Large intestine (tissue), 3 donors: Measurements from ENCODE around the gene PAX6. TPM values are rescaled to one million over a fixed set of nuclear protein-coding genes. Genes with fewer than 3 reads are reported as not detected.
"Not testable (repeated sequence)": the region's sequence is repeated elsewhere in the genome, so short reads cannot be mapped to it uniquely, and the experiment has no call there.

ENCODE experiments used
- DNase-seq, 2 donors: peaks; one replicate each; pipeline versions ENCODE4 v3.0.0 to v3.0.0-alpha.2; 2013
- H3K27ac ChIP-seq: one replicate; pipeline ENCODE4 v1.5.1; 2013; ENCODE audit warnings: low read length
- H3K27me3 ChIP-seq: 2 replicates; pipeline ENCODE4 v1.6.1; 2013; ENCODE audit warnings: low read length; ENCODE audit not compliant: control insufficient read depth, insufficient read depth
- H3K36me3 ChIP-seq: 2 replicates; pipeline ENCODE4 v1.6.1; 2013; ENCODE audit warnings: low read length; ENCODE audit not compliant: control insufficient read depth, insufficient read depth
- H3K4me1 ChIP-seq: one replicate; pipeline ENCODE4 v1.6.1; 2013; ENCODE audit warnings: low read length; ENCODE audit not compliant: control insufficient read depth, insufficient read depth
- H3K4me3 ChIP-seq: one replicate; pipeline ENCODE4 v1.5.1; 2013; ENCODE audit warnings: low read length
- H3K9me3 ChIP-seq: one replicate; pipeline ENCODE4 v1.6.1; 2013; ENCODE audit warnings: mild to moderate bottlenecking, low read depth, low read length, moderate library complexity; ENCODE audit not compliant: control insufficient read depth
- WGBS: methylation state at CpG from one replicate; pipeline ENCODE4 v1.1.5; 2013; ENCODE audit warnings: low lambda C conversion rate; ENCODE audit not compliant: insufficient coverage; 5-methylcytosine and 5-hydroxymethylcytosine counted together
- polyA plus RNA-seq: library from polyadenylated mRNA; unstranded; fragments of 120-200 nt; gene quantifications from one replicate; pipeline ENCODE4 v1.2.1, GENCODE V29; 2013

PAX6 gene
- polyA plus RNA-seq, 1 donor, result 6.7 TPM

DNA sequence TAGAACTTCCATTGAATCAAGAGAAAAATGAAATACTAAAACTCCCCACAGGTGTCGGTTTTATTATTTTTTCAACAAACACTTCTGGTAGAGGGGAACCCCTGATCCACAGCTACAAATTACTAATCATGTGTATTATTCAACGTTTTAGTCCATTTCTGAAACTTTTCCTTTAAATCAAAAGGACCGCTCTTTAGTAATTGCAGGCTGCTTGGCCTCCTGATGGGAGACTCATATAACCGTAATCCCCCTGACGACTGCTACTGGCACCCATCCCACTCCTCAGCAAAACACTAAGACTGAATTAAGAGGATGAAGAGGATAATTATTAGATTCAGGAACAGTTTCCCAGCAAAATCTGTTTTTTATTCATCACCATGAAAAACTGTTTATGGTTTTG lies 46.4 kb downstream of the PAX6 start:
- Histone ChIP-seq H3K4me3 (no peak overlapping the region), H3K4me1 (no peaks in the 10 kb centered on the region), H3K36me3 (no peaks in the 10 kb centered on the region), H3K9me3 (no peaks in the 10 kb centered on the region), H3K27ac (no peak overlapping the region), H3K27me3 (no peaks in the 10 kb centered on the region)
- WGBS, result 88% methylated on average over 3 of the region's 5 CpGs
- DNase-seq, result no peak

DNA sequence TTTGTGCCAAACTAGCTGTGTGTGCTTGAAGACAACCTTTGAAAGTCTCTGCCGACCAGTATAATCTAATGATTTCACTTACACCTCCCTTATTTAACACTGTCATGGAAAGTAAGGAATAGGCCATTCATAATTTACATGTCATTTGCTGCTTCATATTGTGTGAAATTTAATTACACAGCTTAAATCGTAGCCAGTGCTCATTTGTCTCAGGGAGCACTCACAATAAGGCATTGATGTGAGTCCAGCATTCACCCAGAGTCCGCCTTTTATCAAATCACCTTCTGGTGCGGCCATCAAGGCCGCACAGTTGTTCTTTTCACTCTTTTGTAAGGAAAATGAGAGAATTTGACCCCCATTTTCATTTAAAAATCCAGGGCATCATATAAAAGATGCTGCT lies 46.9 kb downstream of the PAX6 start:
- no peaks in the 10 kb centered on the region for H3K27me3 ChIP-seq
- no peak for DNase-seq
- WGBS, result no CpG with 5 or more reads among the region's 5 CpGs

DNA sequence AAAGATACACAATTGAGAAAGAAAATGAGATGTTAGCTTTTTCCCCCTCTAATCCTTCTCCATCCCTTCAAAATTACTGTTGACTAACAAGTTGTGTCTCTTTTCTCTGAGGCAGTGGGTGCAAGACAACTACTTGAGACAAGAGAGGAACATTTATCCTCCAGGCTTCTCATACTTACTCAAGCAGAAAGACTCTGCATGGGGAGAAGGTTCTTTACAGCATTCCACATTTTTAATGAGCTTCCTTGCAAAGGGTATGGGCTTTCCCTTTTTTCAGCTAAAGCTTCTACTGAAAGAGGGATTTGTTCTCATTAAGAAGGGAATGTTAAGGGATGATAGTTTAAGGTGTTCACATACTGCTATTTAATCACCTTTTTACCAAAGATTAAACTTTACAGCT lies 47.8 kb downstream of the PAX6 start:
- DNase-seq, result no peak
- no peaks in the 10 kb centered on the region for H3K4me1 ChIP-seq
- no peaks in the 10 kb centered on the region for H3K9me3 ChIP-seq
- no peaks in the 10 kb centered on the region for H3K27me3 ChIP-seq
- H3K36me3 ChIP-seq, result no peaks in the 10 kb centered on the region
- H3K27ac ChIP-seq, result no peak overlapping the region
- H3K4me3 ChIP-seq, result no peak overlapping the region

More for the DNA sequence above, 46.9 kb downstream of the PAX6 start:
- Histone ChIP-seq H3K4me3 (no peak overlapping the region), H3K36me3 (no peaks in the 10 kb centered on the region), H3K4me1 (no peaks in the 10 kb centered on the region), H3K27ac (no peak overlapping the region), H3K9me3 (no peaks in the 10 kb centered on the region)

DNA sequence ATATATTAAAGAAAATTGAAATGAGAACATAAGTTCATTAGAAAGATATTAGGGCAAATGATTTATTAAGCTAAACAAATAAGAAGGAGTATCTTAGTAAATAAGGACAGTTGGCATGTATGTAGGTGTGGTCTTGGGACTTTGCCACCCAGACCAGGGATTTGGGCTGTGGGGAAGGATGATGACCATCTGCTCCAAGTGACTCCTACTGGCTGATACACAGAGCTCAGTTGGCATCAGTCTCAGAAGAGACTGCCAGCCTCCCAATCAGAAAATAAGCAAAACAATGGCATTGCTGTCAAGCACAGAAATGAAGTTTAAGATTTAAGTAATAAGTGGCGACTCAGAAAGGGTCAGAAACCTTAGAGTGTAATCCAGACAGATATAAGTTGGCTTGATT lies 49.5 kb downstream of the PAX6 start:
- Histone ChIP-seq H3K9me3 (no peaks in the 10 kb centered on the region), H3K4me3 (no peak overlapping the region), H3K36me3 (no peaks in the 10 kb centered on the region), H3K4me1 (no peaks in the 10 kb centered on the region), H3K27me3 (no peaks in the 10 kb centered on the region), H3K27ac (no peak overlapping the region)
- no peak for DNase-seq
- no CpG with 5 or more reads among the region's 1 CpG for WGBS

DNA sequence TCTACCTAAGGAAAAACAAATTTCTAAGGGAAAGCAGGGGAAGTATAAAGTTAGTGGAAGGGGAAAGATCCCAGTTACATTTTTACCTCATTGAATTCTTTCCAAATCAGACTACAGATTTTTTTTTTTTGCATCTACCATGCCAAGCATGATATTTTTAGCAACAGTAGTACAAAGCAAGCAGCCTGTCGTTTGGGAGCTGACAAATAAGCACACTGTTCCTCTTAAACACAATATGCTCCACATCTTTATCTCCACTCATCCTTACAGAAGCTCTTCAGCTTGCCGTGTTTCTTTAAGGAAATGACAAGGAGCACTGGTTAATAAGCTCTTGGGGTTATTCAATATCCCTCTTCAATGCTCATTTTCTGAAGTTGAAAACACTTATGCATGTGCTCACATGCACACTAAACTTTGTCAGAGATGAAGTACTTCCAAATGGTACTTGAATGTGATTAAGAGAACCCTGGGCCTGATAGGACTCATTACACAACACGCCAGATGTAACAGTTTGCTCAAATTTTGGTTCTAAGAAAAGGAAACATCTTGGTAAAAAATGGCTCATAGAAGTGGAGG lies 53.8 kb downstream of the PAX6 start:
- no peaks in the 10 kb centered on the region for H3K9me3 ChIP-seq
- no peak for DNase-seq
- no peaks in the 10 kb centered on the region for H3K4me1 ChIP-seq
- H3K36me3 ChIP-seq, result no peaks in the 10 kb centered on the region
- no peaks in the 10 kb centered on the region for H3K27me3 ChIP-seq
- WGBS, result 92% methylated on average over 2 of the region's 3 CpGs
- no peak overlapping the region for H3K27ac ChIP-seq
- no peak overlapping the region for H3K4me3 ChIP-seq

DNA sequence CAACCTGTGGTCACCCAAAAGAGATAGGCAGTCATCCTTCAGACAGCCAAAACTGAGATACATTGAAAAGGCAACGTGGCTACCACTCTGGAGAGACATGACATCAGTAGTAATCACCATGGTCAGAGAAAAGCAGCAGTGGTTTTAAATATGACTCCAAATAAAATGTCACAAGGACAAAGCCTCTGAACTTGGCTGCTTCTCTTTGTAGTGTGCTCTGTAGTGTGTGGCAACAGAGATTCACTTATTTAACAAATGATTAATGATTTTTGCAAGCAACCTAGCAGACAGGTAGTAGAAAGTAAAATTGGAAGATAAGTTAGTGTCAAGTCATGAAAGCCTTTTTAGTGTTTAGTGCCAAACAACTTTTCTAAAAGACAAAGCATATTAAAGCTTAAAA lies 63.5 kb downstream of the PAX6 start:
- Histone ChIP-seq H3K27me3 (no peaks in the 10 kb centered on the region), H3K4me3 (no peak overlapping the region), H3K27ac (no peak overlapping the region), H3K9me3 (no peaks in the 10 kb centered on the region), H3K4me1 (no peaks in the 10 kb centered on the region), H3K36me3 (no peaks in the 10 kb centered on the region)
- no peak for DNase-seq
- 20% methylated on average over 1 of the region's 1 CpG for WGBS

DNA sequence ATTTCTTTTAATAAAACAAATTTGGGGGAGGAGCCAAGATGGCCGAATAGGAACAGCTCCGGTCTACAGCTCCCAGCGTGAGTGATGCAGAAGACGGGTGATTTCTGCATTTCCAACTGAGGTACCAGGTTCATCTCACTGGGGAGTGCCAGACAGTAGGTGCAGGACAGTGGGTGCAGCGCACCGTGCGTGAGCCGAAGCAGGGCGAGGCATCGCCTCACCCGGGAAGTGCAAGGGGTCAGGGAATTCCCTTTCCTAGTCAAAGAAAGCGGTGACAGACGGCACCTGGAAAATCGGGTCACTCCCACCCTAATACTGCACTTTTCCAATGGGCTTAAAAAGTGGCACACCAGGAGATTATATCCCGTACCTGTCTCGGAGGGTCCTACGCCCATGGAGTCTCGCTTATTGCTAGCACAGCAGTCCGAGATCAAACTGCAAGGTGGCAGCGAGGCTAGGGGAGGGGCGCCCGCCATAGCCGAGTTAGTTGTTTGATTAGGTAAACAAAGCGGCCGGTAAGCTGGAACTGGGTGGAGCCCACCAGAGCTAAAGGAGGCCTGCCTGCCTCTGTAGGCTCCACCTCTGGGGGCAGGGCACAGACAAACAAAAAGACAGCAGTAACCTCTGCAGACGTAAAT lies 70.3 kb downstream of the PAX6 start:
- not testable (repeated sequence) for H3K27ac ChIP-seq, H3K4me3 ChIP-seq, H3K4me1 ChIP-seq, H3K36me3 ChIP-seq, DNase-seq, H3K27me3 ChIP-seq, H3K9me3 ChIP-seq
- no CpG with 5 or more reads among the region's 26 CpGs for WGBS

DNA sequence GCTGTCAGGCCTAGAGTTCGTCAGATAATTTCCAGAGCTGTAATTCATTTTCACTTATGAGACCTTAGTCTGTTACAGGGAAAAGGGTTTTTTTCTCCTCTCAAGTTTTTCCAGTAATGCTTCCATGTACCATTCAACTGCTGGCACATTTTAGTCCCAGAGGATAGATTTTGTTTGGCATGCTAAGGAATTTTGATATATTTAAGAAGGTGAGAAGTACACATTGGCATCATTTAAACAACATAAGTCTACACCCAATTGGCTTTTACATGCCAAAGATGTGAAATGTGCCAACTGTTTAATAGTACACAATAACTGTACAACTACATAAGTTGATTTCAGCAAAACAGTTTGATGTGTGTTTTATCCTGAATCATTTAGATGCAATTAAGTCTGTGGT lies 71.0 kb downstream of the PAX6 start:
- no peak for DNase-seq
- Histone ChIP-seq H3K4me3 (no peak overlapping the region), H3K27ac (no peak overlapping the region), H3K27me3 (no peaks in the 10 kb centered on the region), H3K9me3 (peaks cover 5% of the 10 kb centered on the region), H3K4me1 (no peaks in the 10 kb centered on the region), H3K36me3 (no peaks in the 10 kb centered on the region)
- WGBS, result no CpG with 5 or more reads among the region's 1 CpG
